GM12892 (cell line): ENCODE results near the gene CST4.

ENCODE experiments used
- DNase-seq: peaks from one replicate; pipeline ENCODE4 v3.0.0; 2011; ENCODE audit not compliant: insufficient read length
- FAIRE-seq: peaks from 2 replicates; lab custom pipeline; 2011; peaks lifted over from hg19 to GRCh38; lab: Jason Lieb, UNC
- POLR2A ChIP-seq: IDR thresholded peaks from 2 replicates; pipeline ENCODE4 v1.6.1; 2011; ENCODE audit warnings: low read depth, low read length, control low read depth
- POLR2AphosphoS5 ChIP-seq: IDR thresholded peaks from 2 replicates; pipeline ENCODE4 v1.6.1; 2011; ENCODE audit warnings: low read depth, low read length, control low read depth
- TAF1 ChIP-seq: IDR thresholded peaks from 2 replicates; pipeline ENCODE4 v1.6.1; 2011; ENCODE audit warnings: low read depth, mild to moderate bottlenecking, control low read depth, low read length, borderline replicate concordance

Gene CST4

DNA sequence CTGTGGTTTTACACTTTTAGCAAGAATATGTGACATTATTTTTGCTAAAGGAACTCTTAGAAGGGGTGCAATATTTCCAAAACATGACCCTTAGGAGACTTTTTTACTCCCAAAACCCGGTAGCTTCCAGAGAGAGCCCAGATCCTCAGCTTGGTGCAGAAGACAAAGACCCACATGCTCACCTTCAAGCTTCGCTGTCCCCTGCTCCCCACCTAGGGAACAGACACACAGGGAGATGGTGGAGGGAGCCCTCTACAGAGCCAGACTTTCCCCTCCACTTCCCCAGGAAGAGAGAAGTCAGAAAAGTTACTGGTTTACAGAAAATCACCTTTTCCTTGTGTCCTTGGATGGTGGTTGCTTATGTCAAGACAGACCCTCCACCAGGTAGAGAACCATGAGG is 5.0 kb downstream of the CST4 start:
- no peak for FAIRE-seq
- TF ChIP-seq POLR2A (no peak), POLR2AphosphoS5 (no peak), TAF1 (no peak)
- no peak for DNase-seq

GRCh38 chr20:23683281-23683680 is 5.6 kb downstream of the CST4 start:
- DNase-seq: no peak
- no peak for FAIRE-seq
- no peak for TF ChIP-seq POLR2AphosphoS5
- TF ChIP-seq POLR2A: no peak
- TF ChIP-seq TAF1: no peak

- TF ChIP-seq POLR2AphosphoS5: no peak
- no peak for TF ChIP-seq TAF1
- TF ChIP-seq POLR2A: no peak
- FAIRE-seq (no peak), DNase-seq (no peak)
These were observed 8.7 kb downstream of the CST4 start for GRCh38 chr20:23680146-23680545.

DNA sequence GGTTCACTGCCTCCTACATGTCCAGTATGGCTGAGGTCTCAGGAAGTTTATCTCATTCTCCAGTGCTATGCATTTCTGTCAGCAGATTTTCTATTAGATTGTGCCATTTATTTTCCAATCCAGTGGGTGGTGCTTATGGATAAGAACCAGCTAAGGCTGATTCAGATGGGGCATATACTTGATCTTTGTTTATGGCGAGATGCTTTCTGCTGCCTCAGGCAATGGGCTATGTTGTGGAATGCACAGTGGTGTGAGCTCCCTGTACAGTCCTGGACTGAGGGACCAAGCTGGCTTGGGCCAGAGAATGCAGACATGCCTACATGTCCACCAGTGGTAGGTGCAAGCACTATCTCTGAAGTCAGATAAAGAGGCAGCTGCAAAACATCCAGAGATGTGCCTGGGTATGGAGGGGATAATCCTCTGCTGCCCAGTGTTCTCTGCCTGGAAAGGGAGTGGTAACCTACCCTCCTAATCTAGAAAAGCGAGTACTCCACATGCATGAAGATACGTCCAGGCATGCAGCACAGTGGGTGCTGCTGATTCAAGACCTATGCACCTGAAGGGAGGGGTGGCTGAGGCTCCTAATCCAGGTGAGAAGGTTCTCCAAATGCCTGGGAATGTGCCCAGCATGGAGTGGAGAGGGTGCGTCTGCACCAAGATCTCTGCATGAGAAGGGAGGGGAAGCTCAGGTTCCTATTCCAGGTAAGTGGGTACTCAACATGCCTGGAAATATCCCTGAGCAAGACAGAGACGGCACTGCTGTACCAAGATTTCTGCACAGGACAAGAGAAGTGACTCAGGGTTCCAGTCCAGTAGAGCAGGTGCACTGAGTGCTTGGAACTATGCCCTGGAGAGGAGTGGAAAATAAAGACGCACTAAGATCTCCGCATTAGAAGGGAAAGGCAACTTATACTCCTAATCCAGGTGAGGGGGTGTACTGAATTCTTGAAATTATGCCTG is 9.4 kb downstream of the CST4 start:
- FAIRE-seq (no peak), DNase-seq (no peak)
- no peak for TF ChIP-seq POLR2A
- no peak for TF ChIP-seq POLR2AphosphoS5
- no peak for TF ChIP-seq TAF1

GRCh38 chr20:23673209-23673608 is 15.6 kb downstream of the CST4 start:
- FAIRE-seq (no peak), DNase-seq (no peak)
- TF ChIP-seq POLR2AphosphoS5: no peak

DNA sequence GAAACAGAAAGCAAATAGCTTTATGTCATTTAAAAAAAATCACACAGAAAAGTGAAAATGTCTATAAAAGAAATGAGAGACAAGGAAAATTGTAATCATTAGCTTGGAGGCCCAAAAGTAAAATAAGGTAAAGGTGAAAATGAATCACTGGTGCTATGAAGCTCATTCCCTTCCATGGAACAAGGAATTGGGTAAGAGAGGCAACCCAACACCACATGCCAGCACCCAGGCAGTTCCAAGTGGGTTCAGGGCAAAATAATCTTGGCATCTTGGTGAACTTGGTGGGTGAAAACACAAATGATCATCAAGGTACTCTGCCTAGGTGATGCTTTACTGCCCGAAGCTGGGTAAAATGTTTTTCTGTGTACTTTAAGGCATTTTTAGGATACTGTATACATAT is 16.7 kb downstream of the CST4 start:
- FAIRE-seq (no peak), DNase-seq (no peak)
- no peak for TF ChIP-seq POLR2A
- no peak for TF ChIP-seq POLR2AphosphoS5
- no peak for TF ChIP-seq TAF1

DNA sequence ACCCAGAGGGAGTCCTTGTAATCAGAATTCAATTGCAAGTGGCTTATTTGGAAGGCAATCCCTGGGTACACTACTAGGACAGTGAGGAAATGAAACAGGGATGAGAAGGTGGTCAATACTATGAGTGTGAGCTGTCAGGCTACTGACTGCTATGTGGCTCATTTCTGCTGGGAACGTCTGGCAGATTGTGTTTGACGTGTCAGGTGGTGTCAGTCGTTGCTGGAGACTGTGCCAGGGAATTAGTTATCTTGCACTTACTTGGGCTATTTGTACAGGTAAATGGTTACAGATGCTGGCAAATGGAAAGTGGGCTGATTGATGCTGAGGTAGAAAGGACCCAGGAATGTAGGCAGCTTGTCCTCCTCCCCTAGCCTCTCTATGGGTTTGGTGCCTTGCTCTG is 17.4 kb downstream of the CST4 start:
- DNase-seq: no peak
- FAIRE-seq: no peak
- no peak for TF ChIP-seq POLR2A
- TF ChIP-seq TAF1: no peak
- TF ChIP-seq POLR2AphosphoS5: no peak

DNA sequence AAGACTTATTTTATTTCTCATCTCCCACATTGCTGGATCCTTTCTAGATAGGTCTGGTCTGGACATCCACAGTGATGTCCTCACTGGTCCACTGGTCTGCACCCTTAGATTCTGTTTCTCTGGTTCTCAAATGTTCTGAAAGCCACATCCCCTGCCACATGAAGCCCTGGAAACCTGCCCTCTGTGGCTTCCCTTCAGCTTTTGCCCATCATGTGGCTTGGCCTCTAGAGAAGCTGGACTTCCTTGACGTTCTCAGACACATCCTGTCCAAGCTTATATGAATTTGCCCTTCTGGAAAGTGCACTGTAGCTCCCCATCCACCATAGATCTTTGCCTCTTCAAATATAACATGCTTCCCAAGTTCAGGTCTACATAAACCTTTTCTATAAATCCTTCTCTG is 18.5 kb downstream of the CST4 start:
- DNase-seq (no peak), FAIRE-seq (no peak)
- TF ChIP-seq TAF1: no peak
- no peak for TF ChIP-seq POLR2AphosphoS5

DNA sequence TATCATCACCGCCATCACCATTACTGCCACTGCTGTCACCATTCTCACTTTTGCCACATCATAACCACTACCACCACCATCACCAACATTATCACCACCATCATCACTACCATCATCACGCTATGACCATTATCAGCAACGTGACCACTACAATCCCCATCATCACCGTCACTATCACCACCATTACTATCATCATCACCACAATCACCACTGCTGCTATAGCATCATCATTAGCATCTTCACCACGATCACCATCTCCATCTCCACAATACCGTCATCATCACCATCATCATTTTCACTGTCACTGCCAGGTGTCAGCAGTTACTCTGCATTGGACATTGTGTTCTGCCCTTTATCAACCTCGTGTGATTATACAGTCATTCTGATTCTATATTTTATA is 19.0 kb downstream of the CST4 start:
- DNase-seq (no peak), FAIRE-seq (no peak)
- no peak for TF ChIP-seq POLR2A
- TF ChIP-seq POLR2AphosphoS5: no peak
- TF ChIP-seq TAF1: no peak

DNA sequence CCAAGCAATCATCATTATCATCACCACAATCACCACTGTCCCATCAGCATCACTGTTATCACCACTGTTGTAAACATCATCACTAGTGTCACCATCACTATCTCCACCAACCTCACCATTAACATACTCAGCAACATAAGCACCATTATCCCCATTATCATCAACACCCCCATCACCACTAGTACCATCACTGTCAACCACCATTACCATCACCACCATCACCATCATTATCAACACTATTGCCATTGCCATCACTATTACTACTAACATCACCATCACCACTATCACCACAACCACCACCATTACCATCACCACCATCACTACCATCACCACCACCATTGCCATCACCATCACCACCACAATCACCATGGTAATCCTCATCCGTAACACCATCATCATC is 19.5 kb downstream of the CST4 start:
- DNase-seq (no peak), FAIRE-seq (no peak)
- TF ChIP-seq TAF1 (no peak), POLR2A (no peak), POLR2AphosphoS5 (no peak)

- FAIRE-seq: peak; percentile 42
- peak; percentile 33 for DNase-seq
These were observed 20.3 kb downstream of the CST4 start for GRCh38 chr20:23668477-23668951.

GRCh38 chr20:23667666-23668065 is 21.2 kb downstream of the CST4 start:
- no peak for DNase-seq
- no peak for TF ChIP-seq POLR2AphosphoS5
- TF ChIP-seq POLR2A: no peak
- no peak for TF ChIP-seq TAF1
- no peak for FAIRE-seq

More at GRCh38 chr20:23668477-23668951, 20.3 kb downstream of the CST4 start:
- TF ChIP-seq TAF1 (no peak), POLR2AphosphoS5 (no peak), POLR2A (no peak)

DNA sequence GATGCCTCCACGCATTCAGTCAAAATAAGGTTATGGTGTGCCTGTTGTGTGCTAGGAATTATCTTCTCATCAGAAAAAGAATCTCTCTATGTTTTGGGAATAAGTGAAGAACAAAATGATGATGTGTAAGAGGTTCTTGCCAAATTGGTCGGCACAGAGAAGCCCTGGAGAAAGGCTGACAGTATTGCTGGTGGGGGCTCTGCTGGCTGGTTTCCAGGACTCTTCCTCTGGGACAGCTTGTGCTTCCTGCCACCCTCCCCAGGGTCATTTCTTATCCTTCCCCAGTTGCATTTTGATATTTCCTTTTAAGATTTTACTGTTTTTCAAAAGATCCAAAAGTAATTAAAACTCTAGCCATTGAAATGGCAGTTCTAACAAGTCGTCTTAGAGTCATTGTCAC is 22.1 kb downstream of the CST4 start:
- FAIRE-seq (no peak), DNase-seq (no peak)
- no peak for TF ChIP-seq TAF1
- no peak for TF ChIP-seq POLR2AphosphoS5
- no peak for TF ChIP-seq POLR2A
